Measurements from ENCODE around the gene MBD2. TPM values are rescaled to one million over a fixed set of nuclear protein-coding genes. Genes with fewer than 3 reads are reported as not detected.

MBD2 gene
- total and polyA plus RNA-seq, 8 donors: 62.3 to 89.6 (median 76.3) TPM

DNA sequence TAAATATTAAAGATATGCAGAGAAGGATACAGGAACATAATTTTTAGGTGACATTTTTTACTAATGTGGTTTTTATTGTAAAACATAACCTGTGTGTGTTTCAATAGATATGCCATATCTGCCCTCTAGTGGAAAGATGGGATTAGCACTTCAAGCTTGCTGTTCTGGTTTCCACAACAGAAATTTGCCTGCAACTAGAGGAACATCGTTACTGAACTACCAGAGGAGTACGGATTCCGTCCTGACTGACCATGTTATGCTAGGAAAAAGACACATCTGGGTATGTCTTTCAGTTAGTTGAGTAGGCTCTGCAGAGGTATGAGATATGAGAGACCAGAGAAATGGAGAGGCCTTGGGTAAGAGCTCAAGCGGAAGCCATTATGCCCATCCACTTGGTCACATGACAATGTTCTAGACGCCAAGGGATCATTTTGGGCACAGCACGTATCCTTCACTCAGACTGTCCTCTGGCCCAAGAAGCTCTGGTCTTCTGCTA is 104.9 kb downstream of the MBD2 start:
- ATAC-seq: peak; percentile 92
- Histone ChIP-seq H3K36me3 (no peaks in the 10 kb centered on the region), H3K9me3 (no peaks in the 10 kb centered on the region), H3K4me3 (no peak overlapping the region), H3K4me1 (no peaks in the 10 kb centered on the region), H3K27me3 (no peaks in the 10 kb centered on the region), H3K27ac (no peak overlapping the region)
- intact Hi-C loops (cut with DNase I): loop anchor here in 1 of 2 donors (10.0 kb wide), 1 partner anchor 555 kb away; no protein-coding TSS in a partner anchor
- TF ChIP-seq, protein P1, sequence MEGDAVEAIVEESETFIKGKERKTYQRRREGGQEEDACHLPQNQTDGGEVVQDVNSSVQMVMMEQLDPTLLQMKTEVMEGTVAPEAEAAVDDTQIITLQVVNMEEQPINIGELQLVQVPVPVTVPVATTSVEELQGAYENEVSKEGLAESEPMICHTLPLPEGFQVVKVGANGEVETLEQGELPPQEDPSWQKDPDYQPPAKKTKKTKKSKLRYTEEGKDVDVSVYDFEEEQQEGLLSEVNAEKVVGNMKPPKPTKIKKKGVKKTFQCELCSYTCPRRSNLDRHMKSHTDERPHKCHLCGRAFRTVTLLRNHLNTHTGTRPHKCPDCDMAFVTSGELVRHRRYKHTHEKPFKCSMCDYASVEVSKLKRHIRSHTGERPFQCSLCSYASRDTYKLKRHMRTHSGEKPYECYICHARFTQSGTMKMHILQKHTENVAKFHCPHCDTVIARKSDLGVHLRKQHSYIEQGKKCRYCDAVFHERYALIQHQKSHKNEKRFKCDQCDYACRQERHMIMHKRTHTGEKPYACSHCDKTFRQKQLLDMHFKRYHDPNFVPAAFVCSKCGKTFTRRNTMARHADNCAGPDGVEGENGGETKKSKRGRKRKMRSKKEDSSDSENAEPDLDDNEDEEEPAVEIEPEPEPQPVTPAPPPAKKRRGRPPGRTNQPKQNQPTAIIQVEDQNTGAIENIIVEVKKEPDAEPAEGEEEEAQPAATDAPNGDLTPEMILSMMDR (IDR thresholded peaks at IDR 0.05): peak; percentile 74 to 77
- DNase-seq: peak in 2 of 4 donors; percentile 46 to 58

DNA sequence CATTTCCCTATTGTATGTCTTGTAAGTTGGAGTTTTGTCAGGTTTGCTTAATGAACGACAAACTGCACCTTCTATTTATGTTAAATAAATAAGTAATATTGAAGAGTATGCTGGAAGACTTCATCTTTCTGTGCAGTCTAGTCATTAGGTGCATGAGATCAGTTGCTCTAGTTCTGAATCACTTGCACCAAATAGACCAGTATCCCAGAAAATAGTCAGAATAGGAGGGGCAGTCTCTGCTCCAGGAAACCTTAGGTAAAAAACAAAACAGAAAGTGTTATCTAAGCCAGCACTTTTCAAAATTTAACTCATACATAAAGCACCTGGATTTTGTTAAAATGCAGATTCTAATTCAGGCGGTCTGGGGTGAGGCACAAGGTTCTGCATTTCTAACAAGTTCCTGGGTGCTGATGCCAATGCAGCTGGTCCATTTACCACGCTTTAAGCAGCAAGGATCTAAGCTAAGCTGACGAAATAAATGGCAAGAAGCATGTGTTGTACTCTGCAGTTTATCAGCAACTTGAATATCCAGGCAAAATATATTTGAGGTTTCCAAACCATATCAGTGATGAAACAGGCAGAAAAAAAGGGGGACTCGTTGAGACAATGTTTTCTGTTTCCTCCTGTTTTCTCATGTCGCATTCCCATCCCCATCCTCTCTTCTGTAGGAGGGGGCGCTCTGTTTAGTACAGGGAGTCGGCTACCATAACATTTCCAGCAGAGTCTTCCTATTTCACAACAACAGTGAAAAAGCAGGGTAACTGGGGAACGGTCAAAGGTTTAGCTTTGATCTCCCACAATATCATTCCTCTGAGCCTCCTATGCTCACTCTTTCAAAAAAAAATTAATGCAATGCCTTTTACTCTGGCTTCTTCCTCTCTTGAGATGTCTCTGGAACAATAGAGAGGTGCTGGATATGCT is 106.4 kb downstream of the MBD2 start:
- no peaks in the 10 kb centered on the region for H3K9me3 ChIP-seq
- ATAC-seq (no peak), DNase-seq (no peak)
- intact Hi-C loops (cut with DNase I): no loop called here
- no peak overlapping the region for H3K4me3 ChIP-seq
- H3K27me3 ChIP-seq: no peaks in the 10 kb centered on the region
- no peaks in the 10 kb centered on the region for H3K4me1 ChIP-seq
- H3K27ac ChIP-seq: no peak overlapping the region
- TF ChIP-seq, protein P1 (IDR thresholded peaks at IDR 0.05): no peak
- H3K36me3 ChIP-seq: no peaks in the 10 kb centered on the region

DNA sequence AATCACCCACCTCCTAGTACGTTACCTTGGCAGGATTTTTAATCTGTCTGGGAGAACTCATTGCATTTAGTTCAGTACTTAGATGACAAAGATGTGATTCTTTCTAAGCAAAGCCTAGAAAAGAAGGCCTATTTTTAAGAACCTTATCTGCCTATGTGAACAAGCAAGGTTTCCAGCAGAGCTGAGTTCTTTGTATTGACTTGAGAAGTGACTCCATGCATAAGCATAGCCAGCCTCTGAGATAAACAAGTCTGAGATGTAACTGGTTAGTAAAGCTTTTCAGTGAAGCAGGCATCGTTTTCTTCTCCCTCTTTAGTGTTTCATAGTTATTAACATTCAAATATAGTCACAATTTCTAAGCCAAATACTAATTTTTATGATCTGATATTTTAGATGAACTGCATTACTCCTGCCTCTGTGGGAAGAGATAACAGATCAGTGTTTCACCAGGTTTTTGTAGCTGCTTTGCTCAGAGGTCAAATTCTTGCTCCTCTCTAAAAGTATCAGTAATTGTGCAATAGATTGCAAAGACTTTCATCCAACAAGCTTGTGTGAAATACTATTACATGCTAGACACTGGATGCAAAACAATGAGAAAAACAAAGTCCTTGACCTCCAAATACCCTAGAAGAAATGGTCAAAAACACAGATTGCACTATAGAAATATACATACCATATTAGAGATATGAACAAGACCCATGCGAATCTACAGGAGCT is 107.8 kb downstream of the MBD2 start:
- DNase-seq (no peak), ATAC-seq (no peak)
- no peaks in the 10 kb centered on the region for H3K4me1 ChIP-seq
- no peaks in the 10 kb centered on the region for H3K36me3 ChIP-seq
- H3K9me3 ChIP-seq: no peaks in the 10 kb centered on the region
- TF ChIP-seq, protein P1 (IDR thresholded peaks at IDR 0.05): no peak
- H3K27me3 ChIP-seq: no peaks in the 10 kb centered on the region
- H3K4me3 ChIP-seq: no peak overlapping the region
- no peak overlapping the region for H3K27ac ChIP-seq
- intact Hi-C loops (cut with DNase I): no loop called here

DNA sequence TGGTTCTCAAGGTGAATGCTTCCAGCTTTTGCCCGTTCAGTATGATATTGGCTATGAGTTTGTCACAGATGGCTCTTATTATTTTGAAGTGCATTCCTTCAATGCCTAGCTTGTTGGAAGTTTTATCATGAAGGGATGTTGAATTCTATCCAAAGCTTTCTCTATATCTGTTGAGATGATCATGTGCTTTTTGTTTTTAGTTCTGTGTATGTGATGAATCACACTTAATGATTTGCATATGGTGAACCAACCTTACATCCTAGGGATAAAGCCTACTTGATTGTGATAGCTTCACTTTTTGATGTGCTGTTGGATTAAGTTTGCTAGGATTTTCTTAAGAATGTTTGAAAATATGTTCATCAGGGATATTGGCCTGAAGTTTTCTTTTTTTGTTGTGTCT is 112.1 kb downstream of the MBD2 start:
- Histone ChIP-seq H3K4me3 (no peak overlapping the region), H3K27ac (no peak overlapping the region), H3K27me3 (no peaks in the 10 kb centered on the region), H3K9me3 (no peaks in the 10 kb centered on the region), H3K4me1 (no peaks in the 10 kb centered on the region), H3K36me3 (no peaks in the 10 kb centered on the region)
- intact Hi-C loops (cut with DNase I): no loop called here
- TF ChIP-seq, protein P1 (IDR thresholded peaks at IDR 0.05): no peak
- DNase-seq (no peak), ATAC-seq (no peak)
